NCI-H2081 (cell line): ENCODE results near the gene ACTN4.
"Not testable (repeated sequence)": the region's sequence is repeated elsewhere in the genome, so short reads cannot be mapped to it uniquely, and the experiment has no call there.

Experiments
- DNase-seq, 2 experiments: peaks; one replicate each; lab custom pipeline; 2025; lab: John Stamatoyannopoulos, UW

ACTN4 gene

DNA sequence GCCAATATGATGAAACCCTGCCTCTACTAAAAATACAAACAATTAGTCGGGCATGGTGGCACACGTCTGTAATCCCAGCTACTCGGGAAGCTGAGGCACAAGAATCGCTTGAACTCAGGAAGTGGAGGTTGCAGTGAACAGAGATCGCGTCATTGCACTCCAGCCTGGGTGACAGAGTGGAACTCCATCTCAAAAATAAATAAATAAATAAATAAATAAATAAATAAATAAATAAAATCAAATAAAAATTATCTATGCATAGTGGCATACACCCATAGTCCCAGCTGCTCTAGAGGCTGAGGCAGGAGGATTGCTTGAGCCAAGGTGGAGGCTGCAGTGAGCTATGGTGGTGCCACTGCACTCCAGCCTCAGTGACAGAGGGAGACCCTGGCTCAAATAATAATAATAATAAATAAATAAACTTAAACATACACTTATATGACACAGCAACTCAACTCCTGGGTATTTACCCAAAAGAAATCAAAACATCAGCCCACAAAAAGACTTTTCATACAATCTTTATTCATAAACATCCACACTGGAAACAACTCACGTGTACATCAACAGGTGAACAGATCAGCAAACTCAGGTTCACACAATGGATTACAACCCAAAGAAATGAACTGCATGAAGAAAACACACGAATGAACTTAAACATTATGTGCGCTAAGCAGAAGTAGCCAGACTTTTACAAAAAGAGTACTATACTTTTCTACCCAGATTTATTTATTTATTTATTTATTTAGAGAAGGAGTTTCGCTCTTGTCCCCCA lies 119.0 kb downstream of the ACTN4 start:
- no peak for DNase-seq

GRCh38 chr19:38769635-38770211 lies 122.3 kb downstream of the ACTN4 start:
- no peak for DNase-seq

DNA sequence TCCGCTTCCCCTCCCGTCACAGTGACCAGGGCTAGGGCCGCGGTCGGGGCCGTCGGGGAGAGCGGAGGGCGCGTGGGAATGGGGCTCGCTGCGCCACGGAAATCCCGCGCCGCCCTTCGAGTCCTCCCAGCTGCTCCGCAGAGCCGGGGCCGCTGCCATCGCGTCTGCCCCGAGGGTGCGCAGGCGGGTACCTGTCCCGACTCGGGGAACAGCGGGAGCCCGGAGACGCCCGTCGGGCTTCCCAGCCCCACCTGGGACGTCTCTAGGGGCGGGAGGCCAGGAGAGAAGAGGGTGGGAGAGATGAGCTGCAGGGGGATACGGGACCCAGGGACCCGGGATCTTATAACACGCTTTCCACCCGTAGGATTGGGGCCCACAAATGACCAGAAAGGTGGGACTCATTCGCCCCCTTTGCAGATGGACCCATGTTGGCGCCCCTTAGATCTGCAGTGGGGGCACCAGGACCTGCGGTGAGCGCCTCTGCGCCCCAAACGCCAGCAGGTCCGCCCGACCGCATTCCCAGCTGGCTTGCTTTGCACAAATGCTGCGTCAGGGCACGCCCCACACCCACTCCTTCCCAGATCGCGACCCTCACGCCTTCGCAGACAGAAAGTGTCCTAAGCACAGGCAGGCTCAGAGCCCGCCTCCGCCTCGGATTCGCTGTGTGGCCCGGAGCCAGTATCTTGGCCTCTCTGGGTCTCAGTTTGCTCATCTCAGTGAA lies 122.9 kb downstream of the ACTN4 start:
- DNase-seq: not testable (repeated sequence)

GRCh38 chr19:38770949-38771275 lies 123.5 kb downstream of the ACTN4 start:
- not testable (repeated sequence) for DNase-seq

DNA sequence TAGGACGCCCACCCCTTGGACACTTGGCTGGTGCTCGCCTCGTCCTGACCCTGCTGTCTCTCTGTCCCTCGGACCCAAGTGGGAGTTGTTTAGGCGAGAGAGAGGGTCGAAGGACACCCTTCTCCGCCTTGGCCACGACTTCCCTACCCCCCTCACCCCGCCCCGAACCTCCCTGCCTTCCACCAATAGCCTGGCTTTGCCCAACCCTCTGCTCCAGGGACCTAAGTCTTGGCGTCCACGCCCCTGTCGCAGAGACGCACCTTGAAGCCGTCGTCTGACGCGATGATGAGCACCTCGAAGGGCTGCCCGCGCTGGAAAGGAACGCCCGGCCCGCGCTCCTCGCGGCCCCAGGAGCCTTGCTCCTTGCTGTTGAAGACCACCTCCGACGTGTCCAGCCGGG lies 124.1 kb downstream of the ACTN4 start:
- not testable (repeated sequence) for DNase-seq

DNA sequence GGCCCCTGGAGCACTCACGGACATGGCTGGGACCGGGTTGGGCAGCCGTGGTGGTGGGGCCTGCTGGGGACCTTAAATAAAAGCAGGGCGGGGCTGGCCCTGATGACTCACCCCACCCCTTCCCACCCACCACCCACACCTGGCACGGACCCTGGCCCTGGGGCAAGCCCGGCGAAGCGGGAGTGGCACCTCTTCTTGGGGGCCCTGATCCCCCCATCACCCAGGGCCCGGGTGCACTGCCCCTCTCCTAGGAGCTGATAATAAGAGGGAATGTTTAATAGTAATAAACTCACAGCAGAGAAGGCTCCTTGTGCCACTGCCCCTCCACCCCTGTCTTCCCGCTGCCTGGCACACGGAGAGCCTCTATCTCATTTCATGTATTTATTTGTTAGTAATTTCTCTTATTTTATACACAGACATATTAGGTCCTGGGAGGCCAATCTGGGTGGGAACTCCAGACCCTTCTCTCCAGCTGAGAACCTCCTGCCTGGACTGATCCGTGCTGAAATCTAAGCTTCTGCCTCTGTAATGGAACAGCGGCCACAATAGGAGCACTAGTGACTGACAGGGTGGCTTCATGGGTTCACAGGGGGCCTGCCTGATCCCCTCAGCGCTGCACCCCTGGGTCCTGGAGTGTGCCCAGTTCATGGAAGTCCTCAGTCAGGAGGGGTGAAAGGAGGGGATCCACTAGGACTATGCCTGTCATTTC lies 126.2 kb downstream of the ACTN4 start, which contains the start of gene LGALS7:
TSS of gene LGALS7 (minus strand) at position 49 of the 709 bp plus-strand sequence. CDS start at position 24, 25 bp downstream.
- no peak for DNase-seq

DNA sequence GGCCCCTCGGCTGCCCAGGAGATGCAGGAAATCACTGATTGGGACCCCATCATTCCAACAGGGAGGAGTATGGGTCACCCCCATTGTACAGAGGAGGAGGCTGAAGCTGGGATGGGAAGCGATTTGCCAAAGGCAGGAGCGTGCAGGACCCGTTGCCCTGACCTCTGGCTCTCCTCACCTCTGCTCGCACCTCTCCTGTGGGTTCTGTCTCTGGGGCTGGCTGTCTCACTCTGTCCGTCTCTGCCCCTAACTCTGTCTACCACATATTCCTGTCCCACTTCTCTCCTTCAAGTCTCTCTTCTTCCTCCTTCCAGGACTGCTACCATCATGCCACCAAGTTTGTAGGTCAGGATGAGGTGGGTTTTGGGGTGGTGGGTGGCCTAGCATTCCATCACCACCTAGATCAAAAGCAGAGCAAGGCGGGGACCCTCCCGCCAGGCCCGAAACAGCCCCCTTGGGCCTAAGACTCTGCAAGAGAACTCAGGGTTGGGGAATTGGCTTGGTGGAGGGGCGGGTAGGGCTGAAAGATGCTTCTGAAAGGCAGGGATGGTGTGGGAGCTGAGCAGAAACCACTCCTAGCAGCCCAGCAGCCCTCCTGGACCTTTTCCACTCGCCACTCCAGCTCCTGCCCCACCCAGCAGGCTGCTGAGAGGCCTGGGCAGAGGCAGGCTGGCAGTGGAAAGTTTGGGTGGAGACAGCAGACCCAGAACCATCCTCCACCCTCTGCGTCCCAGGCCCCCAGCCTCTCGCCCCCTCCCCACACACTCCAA lies 126.9 kb downstream of the ACTN4 start:
- DNase-seq: no peak

DNA sequence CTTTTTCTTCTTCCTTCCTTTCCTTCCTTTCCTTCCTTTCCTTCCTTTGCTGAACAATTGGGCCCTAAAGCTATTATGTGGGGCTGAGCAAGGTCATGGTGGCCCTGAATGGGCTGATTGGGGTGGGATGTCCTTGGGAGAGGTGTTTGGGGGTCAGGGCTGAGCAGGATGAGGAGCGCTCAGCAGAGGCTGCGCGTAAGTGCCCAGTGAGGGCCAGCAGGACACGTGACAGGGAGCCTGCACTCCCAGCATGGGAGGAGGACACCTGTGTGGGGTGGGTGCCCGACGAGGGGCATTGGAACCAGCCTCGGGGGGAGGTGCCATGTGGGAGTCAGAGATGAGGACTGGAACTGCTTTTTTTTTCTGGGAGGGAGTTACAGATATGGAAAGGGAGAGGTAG lies 131.3 kb downstream of the ACTN4 start:
- no peak for DNase-seq

DNA sequence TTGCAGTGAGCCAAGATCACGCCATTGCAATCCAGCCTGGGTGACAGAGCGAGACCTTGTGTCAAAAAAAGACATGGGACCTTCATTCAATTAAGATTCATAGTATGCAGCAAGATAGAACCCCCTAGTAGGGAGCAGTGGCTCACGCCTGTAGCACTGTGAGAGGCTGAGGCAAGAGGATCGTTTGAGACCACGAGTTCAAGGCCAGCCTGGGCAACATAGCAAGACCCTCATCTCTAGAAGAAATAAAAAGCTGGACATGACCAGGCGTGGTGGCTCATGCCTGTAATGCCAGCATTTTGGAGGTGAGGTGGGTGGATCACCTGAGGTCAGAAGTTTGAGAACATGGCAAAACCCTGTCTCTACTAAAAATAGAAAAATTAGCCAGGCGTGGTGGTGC lies 133.0 kb downstream of the ACTN4 start:
- no peak for DNase-seq

DNA sequence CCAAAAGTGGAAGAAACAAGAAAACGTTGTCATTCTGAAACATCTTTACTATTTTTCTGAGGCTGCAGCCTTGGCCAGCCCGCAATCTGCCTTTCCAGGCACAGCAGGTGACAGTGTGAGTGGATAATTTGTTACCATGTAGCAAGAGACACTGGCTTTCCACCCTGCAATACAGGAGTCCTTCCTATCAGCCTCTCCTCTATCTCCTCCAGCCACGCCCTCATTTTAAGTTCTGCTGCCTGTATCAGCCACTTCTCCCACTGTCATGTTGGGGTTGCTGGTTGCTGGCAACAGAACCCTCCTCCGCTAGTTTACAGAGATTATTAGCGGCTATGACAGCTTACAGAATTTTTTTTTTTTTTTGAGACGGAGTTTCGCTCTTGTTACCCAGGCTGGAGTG lies 133.6 kb downstream of the ACTN4 start:
- DNase-seq: no peak
